HG03060 (cell line): ENCODE results near the gene DGAT2.
"Not testable (repeated sequence)": the region's sequence is repeated elsewhere in the genome, so short reads cannot be mapped to it uniquely, and the experiment has no call there.

Experiments
- ATAC-seq: cut with Tn5 transposase; IDR thresholded peaks from one replicate; pipeline ENCODE4 v1.9.1; 2021; ENCODE audit warnings: low read depth, moderate number of reproducible peaks; ENCODE audit not compliant: unreplicated experiment

DGAT2 gene

DNA sequence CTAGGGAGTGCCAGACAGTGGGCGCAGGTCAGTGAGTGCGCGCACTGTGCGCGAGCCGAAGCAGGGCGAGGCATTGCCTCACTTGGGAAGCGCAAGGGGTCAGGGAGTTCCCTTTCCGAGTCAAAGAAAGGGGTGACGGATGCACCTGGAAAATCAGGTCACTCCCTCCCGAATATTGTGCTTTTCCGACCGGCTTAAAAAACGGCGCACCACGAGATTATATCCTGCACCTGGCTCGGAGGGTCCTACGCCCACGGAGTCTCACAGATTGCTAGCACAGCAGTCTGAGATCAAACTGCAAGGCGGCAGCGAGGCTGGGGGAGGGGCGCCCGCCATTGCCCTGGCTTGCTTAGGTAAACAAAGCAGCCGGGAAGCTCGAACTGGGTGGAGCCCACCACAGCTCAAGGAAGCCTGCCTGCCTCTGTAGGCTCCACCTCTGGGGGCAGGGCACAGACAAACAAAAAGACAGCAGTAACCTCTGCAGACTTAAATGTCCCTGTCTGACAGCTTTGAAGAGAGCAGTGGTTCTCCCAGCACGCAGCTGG lies 19.8 kb upstream of the DGAT2 start:
- not testable (repeated sequence) for ATAC-seq

DNA sequence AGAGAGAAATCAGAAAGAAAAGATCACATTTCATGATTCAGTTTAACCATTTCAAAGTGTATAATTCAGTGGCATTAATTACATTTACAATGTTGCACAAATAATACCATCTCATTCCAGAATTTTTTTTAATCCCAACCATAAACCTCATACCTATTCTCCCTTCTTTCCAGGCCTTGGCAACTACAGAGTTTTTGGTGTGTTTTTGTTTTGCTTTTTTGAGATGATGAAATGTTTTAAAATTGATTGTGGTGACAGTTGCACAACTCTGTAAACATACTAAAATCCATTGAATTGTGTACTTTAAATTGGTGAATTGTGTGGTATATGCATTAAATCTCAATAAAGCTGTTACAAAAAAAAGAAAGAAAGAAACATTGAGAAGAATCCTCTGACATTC lies 13.6 kb upstream of the DGAT2 start:
- not testable (repeated sequence) for ATAC-seq

GRCh38 chr11:75757651-75758050 lies 10.9 kb upstream of the DGAT2 start:
- no peak for ATAC-seq

DNA sequence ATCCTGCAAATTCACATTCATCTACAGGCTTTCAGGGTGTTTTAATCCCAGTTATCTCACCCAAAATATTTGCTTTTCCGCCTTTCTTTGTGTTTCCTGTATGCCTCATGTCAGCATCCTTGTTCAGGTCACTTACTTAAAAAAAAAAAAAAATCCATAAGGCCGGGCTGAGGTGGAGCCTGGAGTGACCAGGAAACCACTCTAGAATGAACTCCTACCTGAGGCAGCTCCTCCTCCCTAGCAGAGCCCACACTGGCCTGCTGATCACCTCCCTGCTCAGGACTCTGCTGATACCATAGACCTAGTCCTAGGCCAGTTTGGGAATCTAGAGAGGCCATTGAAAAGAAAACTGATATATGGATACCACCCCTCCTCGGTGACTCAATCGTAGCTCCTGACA lies 8.7 kb upstream of the DGAT2 start:
- ATAC-seq: no peak

- ATAC-seq: no peak
These were observed 8.3 kb upstream of the DGAT2 start for GRCh38 chr11:75760243-75760642.

GRCh38 chr11:75760710-75761493 lies 7.7 kb upstream of the DGAT2 start:
- no peak for ATAC-seq

DNA sequence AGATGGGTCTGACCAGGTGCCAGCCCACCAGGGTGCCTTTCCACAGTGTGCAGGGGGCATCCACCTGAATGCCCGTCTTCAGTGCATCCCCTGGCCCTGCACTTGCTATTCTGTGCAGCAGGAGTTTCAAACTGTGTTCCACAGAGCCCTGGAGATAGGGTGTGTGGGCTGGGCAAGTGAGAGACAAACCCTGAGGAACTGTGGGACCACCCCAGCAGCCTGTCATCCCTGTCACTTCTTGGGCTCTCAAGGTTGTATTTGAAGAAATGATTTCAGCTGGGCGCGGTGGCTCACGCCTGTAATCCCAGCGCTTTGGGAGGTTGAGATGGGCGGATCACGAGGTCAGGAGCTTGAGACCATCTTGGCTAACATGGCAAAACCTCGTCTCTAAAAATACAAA lies 6.4 kb upstream of the DGAT2 start:
- ATAC-seq: no peak

DNA sequence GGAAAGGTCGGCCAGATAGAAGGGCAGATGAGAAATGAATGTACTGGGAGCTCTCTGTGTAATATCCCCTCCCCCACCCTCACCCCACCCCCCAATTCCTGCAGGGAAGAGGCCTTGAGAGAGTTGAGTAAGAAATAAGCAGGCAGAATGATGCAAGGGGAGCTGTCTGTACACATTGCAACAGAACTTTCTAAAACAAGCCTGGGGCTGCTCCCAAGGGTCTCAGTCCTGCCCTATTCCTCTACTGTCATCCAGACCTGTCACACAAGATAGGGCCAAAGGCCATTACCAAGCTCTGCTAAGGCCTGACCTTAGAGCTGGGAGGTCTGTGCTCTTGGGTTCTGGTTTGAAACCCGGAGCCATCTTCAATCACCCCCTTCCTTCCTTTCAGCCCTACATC lies 5.7 kb upstream of the DGAT2 start:
- ATAC-seq: no peak

GRCh38 chr11:75763846-75764245 lies 4.7 kb upstream of the DGAT2 start:
- ATAC-seq: no peak

DNA sequence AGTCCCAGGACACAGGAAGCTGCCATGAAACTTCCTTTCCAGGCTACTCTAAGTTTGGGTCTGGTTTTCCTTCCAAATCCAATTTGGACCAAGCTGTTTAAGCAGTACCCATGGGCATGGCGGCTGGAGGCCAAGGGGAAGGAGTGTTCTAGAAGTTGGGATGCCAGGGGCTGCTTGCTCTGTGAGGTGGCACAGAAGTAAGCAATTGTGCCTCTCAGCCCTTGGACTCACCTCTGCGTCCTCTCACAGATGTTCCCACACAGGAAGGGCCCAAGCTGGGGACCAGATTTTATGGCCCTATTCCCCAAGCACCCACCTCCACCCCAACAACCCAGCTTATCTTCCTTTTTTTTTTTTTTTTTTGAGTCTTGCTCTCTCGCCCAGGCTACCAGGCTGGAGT lies 3.5 kb upstream of the DGAT2 start:
- no peak for ATAC-seq

GRCh38 chr11:75766443-75767227 lies 1.9 kb upstream of the DGAT2 start:
- no peak for ATAC-seq

GRCh38 chr11:75767228-75767572 lies 1.4 kb upstream of the DGAT2 start:
- ATAC-seq: no peak

GRCh38 chr11:75767793-75768111 lies 826 bp upstream of the DGAT2 start:
- ATAC-seq: no peak

- ATAC-seq: no peak
These were observed 562 bp downstream of the DGAT2 start for GRCh38 chr11:75768909-75769771.

DNA sequence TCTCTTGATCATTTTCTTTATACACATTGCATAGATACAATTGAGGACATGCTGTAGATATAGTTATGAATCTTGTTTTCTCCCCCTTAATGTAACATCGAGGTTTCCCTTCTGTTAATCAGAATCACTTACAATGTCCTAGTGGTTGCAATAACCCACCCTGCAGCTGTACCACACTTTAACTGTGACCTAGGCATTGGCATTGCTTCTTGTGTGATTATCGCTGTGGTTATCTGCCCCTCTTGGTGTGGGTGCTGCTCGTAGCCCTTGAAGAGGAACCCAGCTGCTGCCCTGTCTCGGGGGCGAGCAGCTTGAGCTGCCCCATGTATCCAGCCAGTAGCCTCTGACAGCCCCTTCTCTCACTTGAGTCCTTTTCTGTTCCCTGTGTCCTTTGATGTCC lies 1.5 kb downstream of the DGAT2 start:
- no peak for ATAC-seq

DNA sequence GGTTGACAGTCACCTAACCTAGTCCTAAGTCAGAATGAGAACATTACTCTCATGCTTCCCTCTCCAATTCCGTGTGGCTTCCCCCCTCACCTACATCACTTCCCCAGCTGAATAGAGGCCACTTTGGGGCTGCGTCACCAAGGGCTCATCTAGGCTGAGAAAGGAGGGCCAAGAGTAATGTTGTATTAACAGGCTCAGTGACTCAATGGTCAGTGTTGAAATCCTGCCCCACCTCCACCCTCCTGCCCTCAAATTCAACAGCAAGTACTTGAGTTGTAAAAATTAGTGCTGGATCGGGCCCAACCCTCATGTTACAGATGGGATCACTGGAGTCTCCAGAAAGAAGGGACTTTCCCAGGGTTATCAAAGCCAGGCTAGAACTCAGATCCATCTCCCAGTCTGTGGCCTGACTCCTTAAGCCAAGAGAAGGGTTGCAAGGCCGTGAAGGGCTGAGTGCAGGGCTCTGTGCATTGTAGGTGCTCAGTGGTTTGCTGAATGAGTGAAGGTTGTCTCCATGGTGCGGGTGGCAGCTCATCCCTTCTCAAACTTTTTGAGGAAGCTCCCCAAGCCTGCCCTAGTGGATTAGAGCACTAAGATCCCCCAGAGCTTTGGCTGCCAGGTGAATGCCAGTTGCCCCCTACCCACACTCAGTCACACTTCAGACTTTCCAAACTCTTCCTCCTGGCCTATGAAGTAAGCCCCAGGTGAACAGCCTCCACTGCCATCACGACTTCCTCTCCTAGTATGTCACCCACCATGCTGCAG lies 3.2 kb downstream of the DGAT2 start:
- no peak for ATAC-seq

GRCh38 chr11:75773595-75774353 lies 5.2 kb downstream of the DGAT2 start:
- peak; percentile 59 for ATAC-seq

DNA sequence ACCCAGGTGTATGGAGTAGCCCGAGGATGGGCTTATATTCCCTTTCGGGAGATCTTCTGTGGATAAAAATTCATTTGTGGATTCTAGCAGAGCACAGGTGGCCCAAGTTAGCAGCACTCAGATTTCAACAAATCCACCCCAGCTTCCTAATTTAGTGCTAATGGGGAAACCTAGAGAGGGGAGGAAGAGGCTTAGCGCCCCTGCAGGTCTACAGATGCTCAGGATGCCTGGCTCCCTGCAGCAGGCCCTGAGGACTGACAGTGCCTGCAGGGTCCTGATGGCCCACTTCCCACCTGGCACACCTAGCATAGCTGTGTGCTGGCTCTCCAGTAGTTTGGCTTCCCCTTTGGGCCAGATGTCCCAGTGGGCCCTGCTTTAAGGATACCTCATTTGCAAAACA lies 6.5 kb downstream of the DGAT2 start:
- ATAC-seq: no peak

DNA sequence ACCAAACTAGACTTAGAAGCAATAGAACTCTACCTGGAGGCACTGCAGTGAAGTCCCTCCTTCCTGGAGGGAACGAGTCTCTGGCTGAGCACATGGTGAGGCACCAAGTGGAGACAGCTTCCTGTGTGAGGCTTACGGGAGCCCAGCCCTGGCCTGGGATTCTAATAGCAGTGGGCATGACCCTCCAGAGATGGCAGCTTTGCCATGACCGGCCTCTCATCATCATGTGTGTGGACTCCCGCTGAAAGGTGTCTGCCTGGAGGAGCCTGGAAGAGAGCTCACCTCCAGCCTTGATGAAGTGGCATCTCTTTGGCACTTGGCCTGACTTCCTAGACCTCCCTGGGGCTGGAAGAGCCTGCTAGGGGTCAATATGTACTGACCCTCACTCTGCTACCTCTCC lies 8.0 kb downstream of the DGAT2 start:
- ATAC-seq: no peak
